ENCODE data around the gene ZMYM2. TPM values are rescaled to one million over a fixed set of nuclear protein-coding genes. Genes with fewer than 3 reads are reported as not detected.

Gene ZMYM2
- 71.8 TPM for polyA plus RNA-seq (2013, experiment 1 of 2)
- polyA plus RNA-seq (2013, experiment 2 of 2): 76.5 TPM

- Histone ChIP-seq H3K4me1 (ENCODE audit: control insufficient read depth, insufficient read depth, low read length, poor library complexity, severe bottlenecking) (peaks cover 8% of the 10 kb centered on the region), H3K4me3 (ENCODE audit: extremely low read depth, insufficient read depth, low read length, poor library complexity, severe bottlenecking) (peak within 1 kb of the TSS; percentile 91), H3K9me3 (ENCODE audit: control insufficient read depth, low read length) (no peaks in the 10 kb centered on the region), H3K27ac (ENCODE audit: low read depth, low read length, severe bottlenecking) (peak within 1 kb of the TSS; percentile 97), H3K36me3 (ENCODE audit: control insufficient read depth, insufficient read depth, low read length) (peaks cover 25% of the 10 kb centered on the region)
- whole genome bisulfite sequencing, 2 experiments (ENCODE audit: insufficient coverage in 2 of 2): 0 to 1% methylated on average over 48 to 64 of the region's 112 CpGs
Observed at GRCh38 chr13:19958155-19959111, at the start of gene ZMYM2. Gene ZMYM2 (plus strand): TSS chr13:19958727. CDS start chr13:19993073, 34,346 bp downstream.

GRCh38 chr13:19910336-19911072, 48.0 kb upstream of the ZMYM2 start:
- Histone ChIP-seq H3K9me3 (ENCODE audit: control insufficient read depth, low read length) (no peaks in the 10 kb centered on the region), H3K4me3 (ENCODE audit: extremely low read depth, insufficient read depth, low read length, poor library complexity, severe bottlenecking) (no peak overlapping the region), H3K4me1 (ENCODE audit: control insufficient read depth, insufficient read depth, low read length, poor library complexity, severe bottlenecking) (no peaks in the 10 kb centered on the region), H3K36me3 (ENCODE audit: control insufficient read depth, insufficient read depth, low read length) (no peaks in the 10 kb centered on the region), H3K27ac (ENCODE audit: low read depth, low read length, severe bottlenecking) (no peak overlapping the region)
- 81 to 90% methylated on average over 4 to 5 of the region's 9 CpGs for WGBS, 2 experiments (ENCODE audit: insufficient coverage in 2 of 2)

- Histone ChIP-seq H3K27ac (ENCODE audit: low read depth, low read length, severe bottlenecking) (no peak overlapping the region), H3K36me3 (ENCODE audit: control insufficient read depth, insufficient read depth, low read length) (no peaks in the 10 kb centered on the region), H3K4me1 (ENCODE audit: control insufficient read depth, insufficient read depth, low read length, poor library complexity, severe bottlenecking) (no peaks in the 10 kb centered on the region), H3K9me3 (ENCODE audit: control insufficient read depth, low read length) (no peaks in the 10 kb centered on the region), H3K4me3 (ENCODE audit: extremely low read depth, insufficient read depth, low read length, poor library complexity, severe bottlenecking) (no peak overlapping the region)
- 57% methylated on average over 1 of the region's 4 CpGs; no CpG with 5 or more reads in 1 of the 2 experiments for WGBS, 2 experiments (ENCODE audit: insufficient coverage in 2 of 2)
Observed at GRCh38 chr13:19927117-19927748, 31.3 kb upstream of the ZMYM2 start.

- Histone ChIP-seq H3K36me3 (ENCODE audit: control insufficient read depth, insufficient read depth, low read length) (no peaks in the 10 kb centered on the region), H3K9me3 (ENCODE audit: control insufficient read depth, low read length) (no peaks in the 10 kb centered on the region), H3K4me1 (ENCODE audit: control insufficient read depth, insufficient read depth, low read length, poor library complexity, severe bottlenecking) (no peaks in the 10 kb centered on the region), H3K27ac (ENCODE audit: low read depth, low read length, severe bottlenecking) (no peak overlapping the region), H3K4me3 (ENCODE audit: extremely low read depth, insufficient read depth, low read length, poor library complexity, severe bottlenecking) (no peak overlapping the region)
- 100% methylated on average over 1 of the region's 1 CpG for WGBS, 2 experiments (ENCODE audit: insufficient coverage in 2 of 2)
Observed at GRCh38 chr13:19940106-19940505, 18.4 kb upstream of the ZMYM2 start.

GRCh38 chr13:19950374-19950773, 8.2 kb upstream of the ZMYM2 start:
- Histone ChIP-seq H3K4me1 (ENCODE audit: control insufficient read depth, insufficient read depth, low read length, poor library complexity, severe bottlenecking) (no peaks in the 10 kb centered on the region), H3K36me3 (ENCODE audit: control insufficient read depth, insufficient read depth, low read length) (no peaks in the 10 kb centered on the region), H3K9me3 (ENCODE audit: control insufficient read depth, low read length) (no peaks in the 10 kb centered on the region), H3K27ac (ENCODE audit: low read depth, low read length, severe bottlenecking) (no peak overlapping the region), H3K4me3 (ENCODE audit: extremely low read depth, insufficient read depth, low read length, poor library complexity, severe bottlenecking) (no peak overlapping the region)
- 91 to 100% methylated on average over 3 of the region's 7 CpGs for WGBS, 2 experiments (ENCODE audit: insufficient coverage in 2 of 2)

- Histone ChIP-seq H3K4me1 (ENCODE audit: control insufficient read depth, insufficient read depth, low read length, poor library complexity, severe bottlenecking) (no peaks in the 10 kb centered on the region), H3K4me3 (ENCODE audit: extremely low read depth, insufficient read depth, low read length, poor library complexity, severe bottlenecking) (no peak overlapping the region), H3K9me3 (ENCODE audit: control insufficient read depth, low read length) (no peaks in the 10 kb centered on the region), H3K27ac (ENCODE audit: low read depth, low read length, severe bottlenecking) (no peak overlapping the region), H3K36me3 (ENCODE audit: control insufficient read depth, insufficient read depth, low read length) (no peaks in the 10 kb centered on the region)
Observed at GRCh38 chr13:19952850-19953249, 5.7 kb upstream of the ZMYM2 start.

GRCh38 chr13:19955873-19956559, 2.5 kb upstream of the ZMYM2 start:
- H3K36me3 ChIP-seq (ENCODE audit: control insufficient read depth, insufficient read depth, low read length): peaks cover 8% of the 10 kb centered on the region
- 83 to 100% methylated on average over 1 of the region's 4 CpGs for WGBS, 2 experiments (ENCODE audit: insufficient coverage in 2 of 2)
- no peaks in the 10 kb centered on the region for H3K9me3 ChIP-seq (ENCODE audit: control insufficient read depth, low read length)
- H3K4me1 ChIP-seq (ENCODE audit: control insufficient read depth, insufficient read depth, low read length, poor library complexity, severe bottlenecking): peaks cover 8% of the 10 kb centered on the region
- no peak overlapping the region for H3K4me3 ChIP-seq (ENCODE audit: extremely low read depth, insufficient read depth, low read length, poor library complexity, severe bottlenecking)
- H3K27ac ChIP-seq (ENCODE audit: low read depth, low read length, severe bottlenecking): no peak overlapping the region

- peaks cover 8% of the 10 kb centered on the region for H3K4me1 ChIP-seq (ENCODE audit: control insufficient read depth, insufficient read depth, low read length, poor library complexity, severe bottlenecking)
- peaks cover 17% of the 10 kb centered on the region for H3K36me3 ChIP-seq (ENCODE audit: control insufficient read depth, insufficient read depth, low read length)
- H3K4me3 ChIP-seq (ENCODE audit: extremely low read depth, insufficient read depth, low read length, poor library complexity, severe bottlenecking): peak overlapping the region; percentile 91
- peak overlapping the region; percentile 97 for H3K27ac ChIP-seq (ENCODE audit: low read depth, low read length, severe bottlenecking)
- WGBS, 2 experiments (ENCODE audit: insufficient coverage in 2 of 2): 2% methylated on average over 46 to 48 of the region's 65 CpGs
- no peaks in the 10 kb centered on the region for H3K9me3 ChIP-seq (ENCODE audit: control insufficient read depth, low read length)
Observed at GRCh38 chr13:19957320-19958154, 990 bp upstream of the ZMYM2 start.

- H3K9me3 ChIP-seq (ENCODE audit: control insufficient read depth, low read length): no peaks in the 10 kb centered on the region
- peak overlapping the region; percentile 91 for H3K4me3 ChIP-seq (ENCODE audit: extremely low read depth, insufficient read depth, low read length, poor library complexity, severe bottlenecking)
- 0 to 1% methylated on average over 24 to 37 of the region's 61 CpGs for WGBS, 2 experiments (ENCODE audit: insufficient coverage in 2 of 2)
- peaks cover 32% of the 10 kb centered on the region for H3K36me3 ChIP-seq (ENCODE audit: control insufficient read depth, insufficient read depth, low read length)
- H3K27ac ChIP-seq (ENCODE audit: low read depth, low read length, severe bottlenecking): peak overlapping the region; percentile 94
- H3K4me1 ChIP-seq (ENCODE audit: control insufficient read depth, insufficient read depth, low read length, poor library complexity, severe bottlenecking): peaks cover 8% of the 10 kb centered on the region
Observed at GRCh38 chr13:19959141-19959830, 759 bp downstream of the ZMYM2 start.

Measured in mesodermal cell (in vitro differentiated cells).